Fibroblast of skin of left biceps (primary cell): Measurements from ENCODE around the gene CDH4.
"Not testable (repeated sequence)": the region's sequence is repeated elsewhere in the genome, so short reads cannot be mapped to it uniquely, and the experiment has no call there.

Experiments
- DNase-seq, 2 experiments: peaks; one replicate each; pipeline ENCODE4 v3.0.0-alpha.2; 2013; ENCODE audit warnings: low read depth in 2 of 2

The CDH4 gene

GRCh38 chr20:61437280-61438206, 185.5 kb downstream of the CDH4 start:
- peak; percentile 53 to 60 for DNase-seq

- DNase-seq = no peak
Observed at GRCh38 chr20:61438285-61438684, 186.2 kb downstream of the CDH4 start.

DNA sequence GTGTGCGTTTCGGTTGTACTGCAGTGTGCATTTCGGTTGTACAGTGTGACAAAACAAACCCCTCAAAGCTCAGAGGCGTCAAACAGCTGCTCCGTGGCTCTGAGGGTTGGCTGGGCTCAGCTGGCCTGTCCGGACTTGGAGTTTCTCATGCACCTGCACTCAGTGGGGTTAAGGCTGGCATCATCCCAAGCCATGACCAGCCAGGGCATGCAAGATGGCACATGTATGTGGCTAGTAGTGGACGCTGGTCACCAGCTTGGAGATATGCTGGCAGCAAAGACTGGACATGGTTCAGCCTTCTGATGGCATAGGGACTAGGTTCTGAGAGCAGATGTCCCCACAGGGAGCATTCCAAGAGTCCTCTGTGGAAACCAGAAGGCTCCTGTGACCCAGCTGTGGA, 187.2 kb downstream of the CDH4 start:
- no peak for DNase-seq

- no peak for DNase-seq
Observed at GRCh38 chr20:61440548-61441055, 188.5 kb downstream of the CDH4 start.

- DNase-seq = no peak
Observed at GRCh38 chr20:61441537-61441936, 189.5 kb downstream of the CDH4 start.

GRCh38 chr20:61442075-61442670, 190.1 kb downstream of the CDH4 start:
- peak; percentile 6 to 13 for DNase-seq

- DNase-seq = no peak
Observed at GRCh38 chr20:61442718-61443117, 190.7 kb downstream of the CDH4 start.

- peak; percentile 6 to 15 for DNase-seq
Observed at GRCh38 chr20:61443443-61444126, 191.5 kb downstream of the CDH4 start.

GRCh38 chr20:61444637-61445036, 192.6 kb downstream of the CDH4 start:
- no peak for DNase-seq

- DNase-seq = no peak
Observed at GRCh38 chr20:61445138-61445537, 193.1 kb downstream of the CDH4 start.

- DNase-seq = no peak
Observed at GRCh38 chr20:61445741-61446140, 193.7 kb downstream of the CDH4 start.

DNA sequence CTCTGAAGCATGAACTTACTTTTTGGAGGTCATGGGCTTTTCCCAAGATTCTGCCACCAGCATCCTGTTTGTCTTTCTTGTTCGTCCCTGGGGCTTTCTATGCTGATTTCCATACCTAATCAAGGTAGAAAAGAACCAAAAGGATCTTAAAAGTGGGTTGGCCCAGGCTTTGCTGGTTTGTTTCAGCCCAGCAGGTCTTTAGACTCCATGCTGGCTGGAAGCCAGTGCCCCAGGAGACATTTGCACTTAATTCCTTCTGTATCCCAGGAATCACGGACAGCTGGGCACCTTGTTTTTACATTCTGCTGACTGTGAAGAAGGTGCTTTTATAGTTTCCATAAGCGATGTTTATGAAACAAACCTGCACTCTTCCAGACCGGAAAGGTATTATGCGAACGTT, 195.9 kb downstream of the CDH4 start:
- DNase-seq = no peak

- no peak for DNase-seq
Observed at GRCh38 chr20:61448386-61448785, 196.3 kb downstream of the CDH4 start.

- no peak for DNase-seq
Observed at GRCh38 chr20:61449057-61449609, 197.1 kb downstream of the CDH4 start.

GRCh38 chr20:61449916-61450315, 197.9 kb downstream of the CDH4 start:
- no peak for DNase-seq

GRCh38 chr20:61450549-61450948, 198.5 kb downstream of the CDH4 start:
- DNase-seq = no peak

GRCh38 chr20:61451009-61451408, 198.9 kb downstream of the CDH4 start:
- DNase-seq = no peak

GRCh38 chr20:61451953-61452352, 199.9 kb downstream of the CDH4 start:
- DNase-seq = no peak

- DNase-seq = no peak
Observed at GRCh38 chr20:61453219-61453618, 201.2 kb downstream of the CDH4 start.

- not testable (repeated sequence) for DNase-seq
Observed at GRCh38 chr20:61453623-61454022, 201.6 kb downstream of the CDH4 start.

DNA sequence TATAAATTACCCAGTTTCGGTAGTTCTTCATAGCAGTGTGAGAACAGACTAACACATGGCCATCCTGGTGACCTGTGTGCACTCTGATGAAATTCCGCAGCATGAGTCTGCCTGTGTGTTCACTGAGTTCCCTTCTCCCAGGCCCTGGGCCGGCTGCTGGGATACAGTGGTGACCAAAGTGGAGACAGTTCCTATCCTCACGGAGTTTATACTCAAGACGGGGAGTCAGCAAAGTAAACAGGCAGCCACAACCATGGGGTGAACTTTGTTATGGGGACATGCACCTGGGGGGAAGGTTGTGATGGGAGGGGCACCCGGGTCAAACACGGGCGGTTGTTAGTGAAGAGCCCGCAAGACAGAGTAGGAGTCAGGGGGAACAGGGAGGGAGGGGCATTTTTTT, 202.0 kb downstream of the CDH4 start:
- DNase-seq = no peak
